HuH-7.5 (cell line): ENCODE data around the gene UPK2.
"Not testable (repeated sequence)": the region's sequence is repeated elsewhere in the genome, so short reads cannot be mapped to it uniquely, and the experiment has no call there.

ENCODE experiments used
- DNase-seq: peaks from one replicate; pipeline ENCODE4 v3.0.0; 2011; ENCODE audit warnings: low spot score

UPK2 gene

GRCh38 chr11:118988280-118988679 is 32.2 kb downstream of the UPK2 start:
- DNase-seq = no peak

GRCh38 chr11:118991486-118992038 is 35.5 kb downstream of the UPK2 start:
- DNase-seq = not testable (repeated sequence)

DNA sequence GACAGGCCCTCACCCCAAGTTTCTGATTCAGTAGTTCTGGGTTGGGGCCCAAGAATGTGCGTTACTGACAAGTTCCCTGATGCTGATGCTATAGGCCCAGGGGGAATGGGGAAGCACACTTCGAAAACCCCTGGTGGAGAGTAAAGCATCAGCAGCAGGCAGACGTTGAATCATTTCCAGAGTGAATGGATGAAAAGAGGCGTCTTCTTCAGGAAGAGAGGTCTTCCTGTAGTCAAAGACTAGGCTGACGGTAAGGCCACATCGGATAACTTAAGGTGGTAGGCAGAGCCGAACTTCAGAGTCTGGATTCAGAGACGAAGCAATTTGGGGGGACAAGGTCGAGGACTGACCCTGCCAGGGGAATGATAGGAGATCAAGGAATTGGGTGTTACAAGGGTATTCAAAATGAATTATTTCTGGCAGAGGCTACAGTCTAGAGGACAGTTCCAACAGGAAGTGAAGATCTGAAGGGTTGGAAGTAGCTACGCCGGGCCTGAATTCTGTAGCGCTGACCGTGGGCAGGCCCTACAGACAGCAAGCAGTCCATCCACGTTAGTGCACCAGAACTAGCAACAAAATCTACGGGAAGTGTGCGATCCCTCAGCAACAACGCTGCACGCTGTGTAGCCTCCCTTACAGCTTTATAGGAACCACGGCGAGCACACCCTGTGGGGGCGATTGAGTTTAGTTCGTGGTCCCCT is 41.0 kb downstream of the UPK2 start:
- DNase-seq = no peak

- peak; percentile 97 for DNase-seq
Observed at GRCh38 chr11:118997627-118998387, 41.7 kb downstream of the UPK2 start, which contains the start of gene CENATAC. TSS of gene CENATAC (plus strand) at chr11:118998138. CDS start at chr11:118998198, 60 bp downstream.

DNA sequence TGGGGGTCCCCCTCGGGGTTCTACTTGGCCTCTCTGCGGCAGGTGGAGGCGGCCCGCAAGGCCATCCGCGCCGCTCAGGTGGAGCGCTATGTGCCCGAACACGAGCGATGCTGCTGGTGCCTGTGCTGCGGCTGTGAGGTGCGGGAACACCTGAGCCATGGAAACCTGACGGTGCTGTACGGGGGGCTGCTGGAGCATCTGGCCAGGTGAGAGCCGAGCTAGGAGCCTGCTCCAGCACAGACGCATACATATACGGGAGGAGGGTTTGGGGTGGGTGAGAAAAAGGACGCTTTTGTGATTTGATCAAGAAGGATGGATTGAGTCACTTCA is 42.3 kb downstream of the UPK2 start:
- no peak for DNase-seq

DNA sequence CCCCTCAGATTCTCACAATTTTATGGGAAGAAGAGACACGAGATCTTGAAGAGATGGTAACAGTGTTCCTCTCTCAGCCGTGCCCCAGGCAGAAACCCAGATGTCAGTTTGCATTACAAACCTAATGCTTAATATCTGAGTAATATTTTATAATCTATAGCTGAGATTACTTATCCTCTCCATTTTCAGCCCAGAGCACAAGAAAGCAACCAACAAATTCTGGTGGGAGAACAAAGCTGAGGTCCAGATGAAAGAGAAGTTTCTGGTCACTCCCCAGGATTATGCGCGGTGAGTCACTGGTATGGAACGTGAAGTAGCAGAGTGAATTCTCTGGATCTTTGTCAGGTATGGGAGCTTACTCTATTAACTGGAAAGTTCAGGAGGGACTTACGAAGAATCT is 42.7 kb downstream of the UPK2 start:
- no peak for DNase-seq

DNA sequence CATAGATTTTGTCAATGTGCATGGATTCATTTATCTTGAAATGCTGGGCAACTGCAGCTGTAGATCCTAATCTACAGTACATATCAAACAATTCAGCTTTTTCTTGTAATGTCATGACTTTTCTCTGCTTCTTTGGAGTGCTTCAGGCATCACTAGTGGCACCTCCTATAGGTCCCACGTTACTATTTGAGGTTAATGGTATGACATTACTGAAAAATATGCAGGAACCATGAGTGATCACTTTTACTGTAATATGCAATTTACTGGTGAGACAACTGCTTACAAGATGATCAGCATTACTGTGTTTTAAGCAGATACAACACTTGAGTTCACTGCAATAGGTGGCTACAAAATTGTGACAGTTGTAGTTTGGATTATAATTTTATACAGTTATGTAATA is 44.8 kb downstream of the UPK2 start:
- no peak for DNase-seq

- no peak for DNase-seq
Observed at GRCh38 chr11:119006656-119007055, 50.6 kb downstream of the UPK2 start.
